A549 treated with CORT108297 at 1 μM for 4 hours (cell line): ENCODE data around the gene ORAI2. TPM values are rescaled to one million over a fixed set of nuclear protein-coding genes. Genes with fewer than 3 reads are reported as not detected.

Experiments used
- total RNA-seq: library from RNA; stranded (reverse); fragments of 200-300 nt; extraction: Qiagen RNA extraction; gene quantifications from 5 replicates; pipeline ENCODE4 v1.2.3, GENCODE V29; 2022

The ORAI2 gene
- total RNA-seq = 25.4 to 43.0 TPM (median 39.0 TPM) in 5 replicates

GRCh38 chr7:102433219-102434038 is at the start of gene ORAI2:
Gene ORAI2, plus strand, starts transcription at chr7:102433575. Its CDS starts 5,382 bp downstream, at chr7:102438957.

GRCh38 chr7:102395873-102396709 is 37.3 kb upstream of the ORAI2 start, which contains the start of gene PRKRIP1:
Gene PRKRIP1, plus strand, starts transcription at chr7:102396363. Its CDS starts 49 bp downstream, at chr7:102396412.

GRCh38 chr7:102464577-102465280 is 31.4 kb downstream of the ORAI2 start, which contains the start of the genes ALKBH4 and LRWD1:
Gene ALKBH4, minus strand, starts transcription at chr7:102464863. Its CDS starts 27 bp downstream, at chr7:102464836.
Gene LRWD1, plus strand, starts transcription at chr7:102464984. Its CDS starts 97 bp downstream, at chr7:102465081.

GRCh38 chr7:102478314-102479208 is 45.2 kb downstream of the ORAI2 start, which contains the start of gene POLR2J:
Gene POLR2J, minus strand, starts transcription at chr7:102478922. Its CDS starts 62 bp downstream, at chr7:102478860.

Other genes starting within 250 kb of the ORAI2 start
- gene SH2B2, start 146.7 kb upstream of the ORAI2 start, total RNA-seq = 2.6 to 4.2 TPM (median 3.6 TPM) in 5 replicates
- not detected in 5 replicates for gene SPDYE6, start 77.1 kb upstream of the ORAI2 start, total RNA-seq
- 20.6 to 23.7 TPM (median 23.6 TPM) in 5 replicates for gene PRKRIP1, start 37.2 kb upstream of the ORAI2 start, total RNA-seq
- gene ALKBH4, start 31.3 kb downstream of the ORAI2 start, total RNA-seq = 8.8 to 12.7 TPM (median 12.3 TPM) in 5 replicates
- gene LRWD1, start 31.4 kb downstream of the ORAI2 start, total RNA-seq = 23.4 to 36.6 TPM (median 34.0 TPM) in 5 replicates
- 106 to 112 TPM (median 109 TPM) in 5 replicates for gene POLR2J, start 45.3 kb downstream of the ORAI2 start, total RNA-seq
- gene RASA4B, start 84.2 kb downstream of the ORAI2 start, total RNA-seq = 1.4 to 1.8 TPM (median 1.6 TPM) in 5 replicates
- gene UPK3BL2, start 110.1 kb downstream of the ORAI2 start, total RNA-seq = 2.1 to 3.8 TPM (median 2.7 TPM) in 5 replicates
- gene SPDYE2, start 117.7 kb downstream of the ORAI2 start, total RNA-seq = not detected in 5 replicates
- gene POLR2J3, start 139.0 kb downstream of the ORAI2 start, total RNA-seq = 16.8 to 37.3 TPM (median 29.9 TPM) in 5 replicates
- 1.7 to 2.4 TPM (median 2.2 TPM) in 5 replicates for gene RASA4, start 183.2 kb downstream of the ORAI2 start, total RNA-seq
- gene UPK3BL1, start 209.2 kb downstream of the ORAI2 start, total RNA-seq = 7.9 to 14.2 TPM (median 13.0 TPM) in 5 replicates
- not detected in 5 replicates for gene SPDYE2B, start 216.7 kb downstream of the ORAI2 start, total RNA-seq
- 0.10 to 0.75 TPM (median 0.52 TPM) in 5 replicates for gene POLR2J2, start 238.1 kb downstream of the ORAI2 start, total RNA-seq